Activated CD4-positive, alpha-beta T cell treated with anti-CD3 and anti-CD28 coated beads, Interleukin-2, amount 50 U/mL, for 1 hour (primary cell): ENCODE results near the gene A2M.

Source experiments
- DNase-seq: peaks from one replicate; pipeline ENCODE4 v3.0.0-alpha.2; 2020

A2M gene

GRCh38 chr12:9071518-9071917 is 44.2 kb downstream of the A2M start:
- DNase-seq = no peak

DNA sequence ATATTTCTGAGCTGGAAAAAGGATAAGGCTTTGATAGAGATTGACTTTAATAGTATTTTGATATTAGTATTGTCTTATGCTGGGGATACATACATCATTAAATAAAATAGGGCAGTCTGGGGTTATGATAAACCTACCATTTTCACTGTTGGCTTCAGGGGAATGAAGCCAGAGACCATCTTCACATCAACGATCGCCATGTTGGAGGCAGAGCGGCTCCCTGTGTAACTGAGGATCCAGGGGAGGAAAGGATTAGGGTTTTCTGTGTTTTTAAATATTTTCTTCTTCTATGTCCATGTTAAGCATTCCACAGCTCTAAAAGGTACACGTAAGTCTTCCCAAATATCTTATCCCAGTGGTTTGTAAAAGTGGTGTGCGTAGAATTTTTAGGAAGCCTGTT is 45.4 kb downstream of the A2M start:
- no peak for DNase-seq

DNA sequence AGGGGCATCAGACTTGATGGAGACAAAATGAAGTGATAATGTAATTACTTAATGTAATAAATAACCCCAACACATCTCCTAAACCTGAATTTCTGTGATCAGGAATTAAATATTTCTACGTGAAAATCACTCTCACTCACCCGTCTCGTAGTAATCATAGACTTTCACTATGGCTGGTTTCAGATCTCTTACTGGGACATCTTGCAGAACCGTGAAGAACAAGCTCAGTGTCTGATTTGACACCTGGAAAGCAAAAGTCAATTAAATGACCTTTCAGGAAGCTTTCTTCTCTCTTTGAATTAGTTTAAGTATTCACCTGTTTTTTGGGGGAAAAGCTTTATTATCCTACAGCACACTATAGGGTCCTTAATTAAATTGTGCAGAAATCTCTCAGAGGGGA is 47.1 kb downstream of the A2M start:
- no peak for DNase-seq

DNA sequence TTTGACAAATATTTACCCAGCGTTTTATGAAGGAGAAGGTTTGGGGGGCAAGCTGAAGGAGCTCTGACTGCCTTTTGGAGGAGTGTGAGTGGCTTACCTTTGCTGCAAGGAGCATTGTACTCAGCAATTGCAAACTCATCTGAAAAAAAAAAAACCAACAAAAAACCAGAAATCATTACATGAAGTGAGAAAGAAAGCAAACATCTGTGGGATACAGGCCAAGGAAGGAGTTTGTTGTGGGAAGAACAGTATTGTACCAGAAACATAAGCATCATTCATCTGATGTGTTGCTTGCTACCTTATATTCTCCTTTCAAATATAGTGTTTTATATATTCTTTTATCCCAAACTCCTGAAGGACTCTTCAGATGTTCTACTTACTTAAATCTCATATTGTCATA is 47.6 kb downstream of the A2M start:
- no peak for DNase-seq

DNA sequence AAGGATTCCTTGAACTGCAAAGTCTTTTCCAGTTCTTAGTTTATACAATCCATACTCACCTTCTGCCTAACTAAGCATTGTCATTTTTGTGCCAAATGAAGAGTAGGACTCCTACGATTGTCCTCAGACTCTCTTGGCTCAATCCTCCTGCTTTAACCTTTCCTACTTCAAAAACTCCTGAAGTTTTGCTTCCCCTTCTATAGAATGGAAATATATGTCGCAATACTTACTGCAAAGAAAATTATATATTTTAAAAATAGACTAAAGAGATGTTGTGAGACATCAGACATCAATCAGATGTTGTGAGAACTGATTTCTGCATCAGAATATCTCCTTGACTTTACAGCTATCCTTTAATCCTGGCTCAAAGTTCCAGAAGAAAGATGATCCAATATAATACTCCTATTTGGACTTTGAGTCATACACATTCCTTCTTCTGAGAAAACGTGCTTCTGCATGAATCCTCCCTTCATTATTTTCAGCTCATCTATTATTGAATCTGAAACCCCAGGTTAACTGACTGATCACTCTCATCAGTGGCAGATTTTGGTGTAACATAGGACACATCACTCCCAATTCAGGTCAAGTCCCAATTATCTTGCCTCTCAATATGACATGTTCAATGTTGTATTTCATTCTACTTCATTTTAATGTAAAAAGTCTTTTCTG is 48.8 kb downstream of the A2M start:
- no peak for DNase-seq

DNA sequence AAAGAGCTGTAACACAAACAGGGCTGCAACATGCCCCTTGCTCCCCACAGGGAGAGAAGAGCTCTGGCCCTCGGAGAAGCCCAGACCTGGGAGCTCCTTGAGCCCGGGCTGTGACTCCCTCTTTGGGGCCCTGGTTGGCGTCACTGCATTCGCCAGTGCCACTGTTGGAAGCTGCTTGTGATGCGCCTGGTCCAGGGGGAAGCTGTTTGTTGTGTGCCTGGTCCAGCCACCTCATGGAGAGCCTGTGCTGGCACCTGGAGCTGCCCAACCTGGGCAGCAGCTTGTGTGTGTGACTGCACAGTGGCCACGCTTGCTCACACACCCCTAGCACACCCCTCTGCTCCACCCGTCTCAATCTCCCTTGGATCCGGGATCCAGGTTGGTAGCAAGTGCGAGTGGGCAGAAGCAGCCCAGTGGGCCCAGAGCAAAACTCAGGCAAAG is 49.5 kb downstream of the A2M start:
- no peak for DNase-seq

- no peak for DNase-seq
These were observed 50.2 kb downstream of the A2M start for GRCh38 chr12:9065607-9065856.

DNA sequence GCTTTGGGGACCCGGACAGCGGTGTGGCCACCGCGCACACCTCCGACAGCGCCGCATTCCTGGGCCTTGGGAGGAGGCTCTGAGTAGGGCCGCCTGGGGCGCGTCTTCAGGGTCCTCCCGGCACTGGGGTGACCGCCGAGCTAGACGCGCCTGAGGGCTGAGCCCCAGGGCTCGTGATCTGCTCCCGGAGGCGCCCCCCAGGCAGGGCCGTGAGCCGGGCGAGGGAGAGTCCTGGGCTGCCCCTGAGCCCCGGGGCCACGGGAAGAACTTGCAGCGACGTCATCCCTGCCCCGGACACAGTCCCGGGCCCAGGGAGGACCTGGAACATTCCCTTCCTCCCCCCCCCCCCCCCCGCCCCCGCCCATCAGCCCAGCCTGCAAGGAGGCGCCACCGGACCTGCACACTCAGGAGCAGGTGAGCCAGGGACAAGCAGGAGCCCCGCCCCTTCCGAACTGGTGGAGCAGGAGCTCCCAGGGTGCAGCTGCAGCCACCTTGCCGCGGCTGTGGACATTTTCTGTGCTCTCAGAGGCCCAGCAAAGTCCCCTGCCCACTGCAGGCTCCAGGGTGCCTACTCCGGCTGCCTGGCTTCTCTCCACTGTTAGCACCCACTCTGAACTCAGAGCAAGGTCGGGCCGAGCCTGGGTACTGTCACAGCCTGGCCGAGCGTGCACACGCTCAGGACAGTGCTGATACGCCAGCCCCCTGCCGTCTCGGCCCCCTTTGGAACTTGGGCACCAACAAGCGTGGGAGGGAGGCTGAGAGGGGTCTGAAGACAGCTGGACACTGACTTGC is 50.7 kb downstream of the A2M start:
- no peak for DNase-seq

DNA sequence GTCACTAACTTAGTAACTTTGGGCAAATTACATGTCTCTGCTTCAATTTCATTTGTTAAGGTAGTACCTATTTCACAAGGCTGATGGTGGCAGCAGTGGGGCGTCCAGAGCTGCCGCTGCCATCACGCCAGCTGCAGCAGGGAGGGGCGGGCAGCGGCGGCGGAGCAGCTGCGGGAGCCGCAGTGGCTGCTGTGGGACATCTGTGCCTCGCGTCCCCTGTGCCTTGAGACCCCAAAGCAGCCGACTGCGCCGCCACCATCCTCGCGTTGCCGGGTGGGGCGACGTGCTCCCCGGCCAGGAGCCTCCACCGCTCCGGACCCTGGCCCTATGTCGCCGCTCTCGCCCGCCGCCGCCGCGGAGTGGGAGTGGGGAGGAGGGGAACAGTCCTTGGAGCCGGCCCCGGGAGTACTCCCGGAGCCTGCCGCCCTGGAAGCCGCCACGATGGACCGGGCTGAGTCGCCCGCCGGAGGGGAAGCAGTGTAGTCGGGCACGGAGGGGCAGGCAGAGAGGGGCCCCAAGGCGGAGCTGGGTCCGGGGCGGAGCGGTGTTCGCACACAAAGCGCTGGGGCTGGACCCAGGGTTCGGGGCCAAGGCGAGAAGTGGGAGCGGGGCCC is 51.4 kb downstream of the A2M start:
- peak; percentile 42 for DNase-seq

GRCh38 chr12:9052610-9053009 is 63.1 kb downstream of the A2M start:
- DNase-seq = no peak

DNA sequence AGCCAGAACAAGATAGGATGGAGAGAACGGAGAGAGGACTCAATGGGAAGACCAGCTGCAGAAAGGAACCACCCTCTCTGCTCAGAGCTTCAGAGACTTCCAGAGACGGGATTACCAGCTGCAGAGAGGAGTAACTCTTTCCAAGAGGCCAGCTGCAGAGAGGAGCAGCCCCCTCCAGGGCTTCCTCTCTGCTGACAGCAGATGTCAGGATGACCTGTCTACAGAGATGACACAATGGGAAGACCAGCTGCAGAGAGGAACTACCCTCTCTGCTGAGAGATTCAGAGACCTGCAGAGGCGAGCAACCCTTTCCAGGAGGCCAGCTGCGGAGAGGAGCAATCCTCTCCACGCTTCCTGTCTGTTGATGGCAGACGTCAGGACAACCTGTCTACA is 64.6 kb downstream of the A2M start:
- no peak for DNase-seq

DNA sequence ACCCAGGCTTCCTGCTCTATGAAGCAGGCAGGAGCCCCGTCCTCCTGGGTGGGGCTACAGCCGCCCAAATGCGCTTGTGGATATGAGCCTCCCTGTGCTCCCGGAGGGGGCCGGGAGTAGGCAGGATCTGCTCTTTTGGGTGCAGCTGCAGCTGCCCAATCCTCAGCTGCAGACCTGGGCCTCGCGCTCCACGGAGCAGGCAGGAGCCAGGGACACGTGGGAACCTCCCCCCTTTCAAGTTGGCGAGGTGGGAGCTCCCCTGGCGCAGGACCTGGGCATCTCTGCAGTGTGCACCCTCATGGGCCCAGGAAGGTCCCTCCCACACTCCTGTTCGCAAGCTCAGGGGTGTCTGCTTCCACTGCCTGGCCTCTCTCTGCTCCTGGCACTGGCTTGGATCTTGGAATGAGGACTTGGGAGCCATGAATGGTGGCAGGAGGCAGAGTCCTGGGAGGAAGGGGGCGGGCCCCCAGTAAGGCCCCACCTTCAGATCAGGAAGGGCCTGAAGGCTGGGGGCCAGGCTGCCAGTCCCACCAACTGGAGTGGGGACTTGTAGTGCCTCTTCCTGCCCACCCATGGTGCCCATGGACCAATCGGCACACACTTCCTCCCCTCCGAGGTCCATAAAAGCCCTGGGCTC is 65.1 kb downstream of the A2M start:
- no peak for DNase-seq

GRCh38 chr12:9049520-9050133 is 66.1 kb downstream of the A2M start:
- no peak for DNase-seq

DNA sequence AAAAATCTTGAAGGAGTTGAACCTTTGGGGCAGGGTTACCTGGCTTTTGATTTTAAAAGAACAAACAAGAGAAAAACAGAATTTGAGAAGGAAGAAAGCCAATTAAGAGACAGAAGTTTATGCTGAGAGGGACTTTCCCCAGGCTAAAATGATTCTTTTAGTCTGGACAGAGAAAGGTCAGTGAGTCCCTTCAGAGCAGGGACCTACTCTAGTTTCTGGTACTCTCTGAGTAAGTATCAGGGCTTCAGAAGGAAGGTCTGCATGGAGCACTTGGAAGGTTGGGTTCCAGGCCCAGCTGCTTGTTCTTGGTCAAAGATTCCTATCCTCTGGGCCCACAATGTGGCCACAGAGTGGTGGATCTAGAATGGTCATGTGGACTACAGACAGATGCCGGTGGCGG is 66.8 kb downstream of the A2M start:
- DNase-seq = no peak

DNA sequence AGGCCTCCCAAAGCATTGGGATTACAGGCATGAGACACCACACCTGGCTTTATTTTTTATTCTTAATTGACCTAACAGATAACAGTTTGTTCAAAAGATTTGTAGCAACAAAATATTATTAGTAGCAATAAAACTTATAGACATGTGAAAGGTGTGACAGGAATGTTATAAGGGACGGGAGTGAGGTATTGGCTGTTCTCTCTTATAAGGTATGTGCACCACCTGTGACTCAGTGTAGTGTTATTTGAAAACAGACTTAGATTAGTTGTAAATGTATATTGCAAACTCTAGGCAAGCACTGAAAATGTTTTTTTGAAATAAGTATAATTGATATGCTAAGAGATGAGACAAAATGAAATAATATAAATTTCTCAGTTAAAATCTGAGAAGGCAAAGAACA is 68.6 kb downstream of the A2M start:
- DNase-seq = no peak

- no peak for DNase-seq
These were observed 72.0 kb downstream of the A2M start for GRCh38 chr12:9043766-9044165.

DNA sequence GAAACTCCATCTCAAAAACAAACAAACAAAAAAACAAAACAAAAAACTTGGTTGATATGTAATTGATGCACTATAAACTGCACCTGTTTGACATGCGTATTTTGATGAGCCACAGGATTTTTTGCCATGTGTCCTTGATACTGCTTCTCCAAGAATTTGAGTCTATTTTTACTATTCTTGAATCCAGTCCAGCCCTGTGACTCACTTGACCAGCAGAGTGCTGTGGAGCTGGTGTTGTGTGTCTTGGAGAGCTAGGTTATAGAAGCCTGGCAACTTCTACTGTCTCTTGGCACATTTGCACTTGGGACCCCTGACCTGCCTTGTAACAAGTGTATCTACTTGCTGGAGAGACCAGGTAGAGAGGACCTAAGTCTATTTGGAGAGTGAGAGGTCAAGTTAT is 74.4 kb downstream of the A2M start:
- DNase-seq = no peak

- no peak for DNase-seq
These were observed 75.1 kb downstream of the A2M start for GRCh38 chr12:9040484-9041186.

- DNase-seq = no peak
These were observed 76.2 kb downstream of the A2M start for GRCh38 chr12:9039397-9039977.

DNA sequence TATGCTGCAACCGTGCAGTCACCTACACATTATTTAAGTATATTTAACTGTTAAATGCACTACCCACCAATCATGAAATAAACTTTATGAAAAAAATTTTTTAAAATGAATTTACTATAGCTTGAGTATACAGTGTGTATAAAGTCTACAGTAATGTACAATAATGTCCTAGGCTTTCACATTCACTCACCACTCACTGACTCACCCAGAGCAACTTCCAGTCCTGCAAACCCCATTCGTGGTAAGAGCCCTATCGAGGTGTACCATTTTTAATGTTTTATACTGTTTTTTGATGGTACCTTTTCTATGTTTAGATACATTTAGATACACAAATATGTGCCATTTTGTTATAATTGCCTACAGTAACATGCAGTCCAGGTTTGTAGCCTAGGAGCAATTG is 78.3 kb downstream of the A2M start:
- DNase-seq = no peak

DNA sequence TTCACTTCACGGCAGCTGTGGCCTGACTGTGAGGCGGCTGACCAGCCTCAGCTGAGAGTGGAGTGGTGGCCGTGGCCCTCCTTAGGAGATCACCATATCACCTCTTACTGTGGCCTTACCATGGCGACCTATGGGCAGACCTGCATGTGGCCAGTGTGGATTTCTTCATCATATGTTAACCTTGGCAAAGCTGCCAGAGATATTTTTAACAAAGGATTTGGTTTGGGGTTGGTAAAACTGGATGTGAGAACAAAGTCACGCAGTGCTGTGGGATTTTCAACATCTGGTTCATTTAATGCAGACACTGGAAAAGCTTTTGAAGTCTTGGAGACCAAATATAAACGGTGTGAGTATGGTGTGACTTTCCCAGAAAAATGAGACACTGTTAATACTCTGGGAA is 79.5 kb downstream of the A2M start:
- no peak for DNase-seq

DNA sequence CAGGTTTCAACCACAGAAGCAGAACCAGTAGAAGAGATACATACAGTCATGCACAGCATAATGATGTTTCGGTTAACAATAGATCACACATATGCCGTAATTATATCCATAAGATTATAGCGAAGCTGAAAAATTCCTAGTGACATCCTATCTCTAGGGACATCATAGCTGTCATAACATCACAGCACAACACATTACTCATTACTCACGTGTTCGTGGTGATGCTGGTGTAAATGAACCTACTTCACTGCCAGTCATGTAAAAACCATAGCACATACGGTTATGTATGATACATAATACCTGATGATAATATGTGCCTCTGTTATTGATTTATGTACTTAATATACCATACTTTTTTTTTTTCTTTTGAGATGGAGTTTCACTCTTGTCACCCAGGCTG is 81.6 kb downstream of the A2M start:
- no peak for DNase-seq
